Heart left ventricle (tissue), 13 donors: Measurements from ENCODE around the gene IER5.

Source experiments
- CTCF ChIP-seq, 12 donors: fragments of 200-600 bp; sonication (generic) in 4 of 12; IDR thresholded peaks; one replicate each; pipeline versions ENCODE4 v1.5.0 to v1.8.0; 2018 to 2022; ENCODE audit warnings: antibody characterized with exemption in 12 of 12, mild to moderate bottlenecking in 5 of 12
- POLR2A ChIP-seq, 2 donors: fragments of 450-650 bp; IDR thresholded peaks; one replicate each; pipeline ENCODE4 v1.6.1; 2017; ENCODE audit warnings: antibody characterized with exemption in 2 of 2, mild to moderate bottlenecking in 2 of 2, moderate library complexity in 2 of 2
- donor health status: ischemic (EF 13 %, LVEDD 7.1; RV severe dilation, severe dysfunction).
- donor health status: DM: no; HTN: yes; CAD: no.
- donor health status: DM: no; HTN: no; CAD: no.
- donor health status: ischemic (EF 25% LVEDD 6.9; RV normal size, moderate dysfunction).
- donor health status: ischemic (EF 25% LVEDD 5.7; RV mildly dilated, moderate dysfunction).
- donor health status: ischemic (EF 35%, LVEDD 5.7; RV mildly dilated, moderate dysfunction).
- donor health status: nonischemic (EF 11% LVEDD 7.7; RV severe dilation, severe dysfunction).
- donor health status: DM: yes; HTN: yes; CAD: no.
- donor health status: PGD.
- donor health status: ischemic (EF 29% LVEDD 5.4; RV normal size, mild dysfunction).
- donor health status: nonischemic (EF 23%, LVEDD 6.1; RV moderate dilation, normal function).

- no peak for TF ChIP-seq POLR2A (IDR thresholded peaks at IDR 0.05)
- no peak for TF ChIP-seq CTCF (IDR thresholded peaks at IDR 0.05)
These were observed 33.0 kb downstream of the IER5 start for GRCh38 chr1:181121498-181121897.
